ENCODE measurements around the gene PACRG. TPM values are rescaled to one million over a fixed set of nuclear protein-coding genes. Genes with fewer than 3 reads are reported as not detected.

Gene PACRG
- polyA plus RNA-seq, 1 donor from 2014 or later, result 16.6 TPM

DNA sequence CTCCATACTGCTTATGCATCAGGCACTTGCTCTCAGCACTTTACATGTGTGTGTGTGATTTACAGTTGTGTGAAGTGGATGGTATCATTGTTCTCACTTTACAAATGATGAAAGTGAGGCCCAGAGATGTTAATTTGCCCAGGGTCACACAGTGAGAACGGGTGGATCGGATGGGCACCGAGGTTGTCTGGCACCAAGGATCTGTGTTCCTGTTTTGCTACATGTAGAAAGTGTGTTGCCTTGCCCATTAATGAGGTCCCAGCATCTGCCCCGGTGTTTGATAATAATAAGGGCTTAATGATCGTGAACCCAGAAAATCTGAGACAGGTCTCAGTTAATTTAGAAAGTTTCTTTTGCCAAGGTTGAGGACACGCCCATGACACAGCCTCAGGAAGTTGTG lies 470.6 kb downstream of the PACRG start:
- no peaks in the 10 kb centered on the region for H3K36me3 ChIP-seq (ENCODE audit: insufficient read depth, low read length)
- H3K27me3 ChIP-seq (ENCODE audit: insufficient read depth, low read depth, low read length), result no peaks in the 10 kb centered on the region
- no peaks in the 10 kb centered on the region for H3F3A ChIP-seq (ENCODE audit: insufficient read depth, low read length, poor library complexity, severe bottlenecking)
- TF ChIP-seq EZH2 (IDR thresholded peaks at IDR 0.05; ENCODE audit: borderline replicate concordance, insufficient read depth, low read length, poor library complexity, severe bottlenecking) (no peak), MXI1 (conservative IDR thresholded peaks at IDR 0.05; ENCODE audit: poor library complexity, severe bottlenecking) (no peak), POLR2AphosphoS5 (IDR thresholded peaks at IDR 0.05) (no peak), RAD21 (conservative IDR thresholded peaks at IDR 0.05) (no peak), SMC3 (conservative IDR thresholded peaks at IDR 0.05; ENCODE audit: poor library complexity) (no peak), TAF1 (IDR thresholded peaks at IDR 0.05; ENCODE audit: low read depth) (no peak)
- TF ChIP-seq, protein P1, sequence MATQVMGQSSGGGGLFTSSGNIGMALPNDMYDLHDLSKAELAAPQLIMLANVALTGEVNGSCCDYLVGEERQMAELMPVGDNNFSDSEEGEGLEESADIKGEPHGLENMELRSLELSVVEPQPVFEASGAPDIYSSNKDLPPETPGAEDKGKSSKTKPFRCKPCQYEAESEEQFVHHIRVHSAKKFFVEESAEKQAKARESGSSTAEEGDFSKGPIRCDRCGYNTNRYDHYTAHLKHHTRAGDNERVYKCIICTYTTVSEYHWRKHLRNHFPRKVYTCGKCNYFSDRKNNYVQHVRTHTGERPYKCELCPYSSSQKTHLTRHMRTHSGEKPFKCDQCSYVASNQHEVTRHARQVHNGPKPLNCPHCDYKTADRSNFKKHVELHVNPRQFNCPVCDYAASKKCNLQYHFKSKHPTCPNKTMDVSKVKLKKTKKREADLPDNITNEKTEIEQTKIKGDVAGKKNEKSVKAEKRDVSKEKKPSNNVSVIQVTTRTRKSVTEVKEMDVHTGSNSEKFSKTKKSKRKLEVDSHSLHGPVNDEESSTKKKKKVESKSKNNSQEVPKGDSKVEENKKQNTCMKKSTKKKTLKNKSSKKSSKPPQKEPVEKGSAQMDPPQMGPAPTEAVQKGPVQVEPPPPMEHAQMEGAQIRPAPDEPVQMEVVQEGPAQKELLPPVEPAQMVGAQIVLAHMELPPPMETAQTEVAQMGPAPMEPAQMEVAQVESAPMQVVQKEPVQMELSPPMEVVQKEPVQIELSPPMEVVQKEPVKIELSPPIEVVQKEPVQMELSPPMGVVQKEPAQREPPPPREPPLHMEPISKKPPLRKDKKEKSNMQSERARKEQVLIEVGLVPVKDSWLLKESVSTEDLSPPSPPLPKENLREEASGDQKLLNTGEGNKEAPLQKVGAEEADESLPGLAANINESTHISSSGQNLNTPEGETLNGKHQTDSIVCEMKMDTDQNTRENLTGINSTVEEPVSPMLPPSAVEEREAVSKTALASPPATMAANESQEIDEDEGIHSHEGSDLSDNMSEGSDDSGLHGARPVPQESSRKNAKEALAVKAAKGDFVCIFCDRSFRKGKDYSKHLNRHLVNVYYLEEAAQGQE (IDR thresholded peaks at IDR 0.05; ENCODE audit: borderline replicate concordance), result no peak
- TF ChIP-seq, protein P2, sequence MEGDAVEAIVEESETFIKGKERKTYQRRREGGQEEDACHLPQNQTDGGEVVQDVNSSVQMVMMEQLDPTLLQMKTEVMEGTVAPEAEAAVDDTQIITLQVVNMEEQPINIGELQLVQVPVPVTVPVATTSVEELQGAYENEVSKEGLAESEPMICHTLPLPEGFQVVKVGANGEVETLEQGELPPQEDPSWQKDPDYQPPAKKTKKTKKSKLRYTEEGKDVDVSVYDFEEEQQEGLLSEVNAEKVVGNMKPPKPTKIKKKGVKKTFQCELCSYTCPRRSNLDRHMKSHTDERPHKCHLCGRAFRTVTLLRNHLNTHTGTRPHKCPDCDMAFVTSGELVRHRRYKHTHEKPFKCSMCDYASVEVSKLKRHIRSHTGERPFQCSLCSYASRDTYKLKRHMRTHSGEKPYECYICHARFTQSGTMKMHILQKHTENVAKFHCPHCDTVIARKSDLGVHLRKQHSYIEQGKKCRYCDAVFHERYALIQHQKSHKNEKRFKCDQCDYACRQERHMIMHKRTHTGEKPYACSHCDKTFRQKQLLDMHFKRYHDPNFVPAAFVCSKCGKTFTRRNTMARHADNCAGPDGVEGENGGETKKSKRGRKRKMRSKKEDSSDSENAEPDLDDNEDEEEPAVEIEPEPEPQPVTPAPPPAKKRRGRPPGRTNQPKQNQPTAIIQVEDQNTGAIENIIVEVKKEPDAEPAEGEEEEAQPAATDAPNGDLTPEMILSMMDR (IDR thresholded peaks at IDR 0.05; ENCODE audit: poor library complexity, severe bottlenecking), result no peak
- H2AFZ ChIP-seq (ENCODE audit: low read depth, low read length), result no peak overlapping the region
- no peaks in the 10 kb centered on the region for H3K79me2 ChIP-seq (replicated peaks; ENCODE audit: insufficient read depth, low read length)
- H3K9me2 ChIP-seq (ENCODE audit: insufficient read depth, low read length), result no peaks in the 10 kb centered on the region
- H3K9me3 ChIP-seq (ENCODE audit: low read length), result no peaks in the 10 kb centered on the region
- no peak overlapping the region for H3K9ac ChIP-seq (ENCODE audit: low read length)
- H3K4me2 ChIP-seq (ENCODE audit: low read length), result no peak overlapping the region
- no peaks in the 10 kb centered on the region for H4K20me1 ChIP-seq (ENCODE audit: insufficient read depth)
- no peak overlapping the region for H3K4me3 ChIP-seq (ENCODE audit: low read length)
- H3K27ac ChIP-seq (ENCODE audit: low read length), result no peak overlapping the region

DNA sequence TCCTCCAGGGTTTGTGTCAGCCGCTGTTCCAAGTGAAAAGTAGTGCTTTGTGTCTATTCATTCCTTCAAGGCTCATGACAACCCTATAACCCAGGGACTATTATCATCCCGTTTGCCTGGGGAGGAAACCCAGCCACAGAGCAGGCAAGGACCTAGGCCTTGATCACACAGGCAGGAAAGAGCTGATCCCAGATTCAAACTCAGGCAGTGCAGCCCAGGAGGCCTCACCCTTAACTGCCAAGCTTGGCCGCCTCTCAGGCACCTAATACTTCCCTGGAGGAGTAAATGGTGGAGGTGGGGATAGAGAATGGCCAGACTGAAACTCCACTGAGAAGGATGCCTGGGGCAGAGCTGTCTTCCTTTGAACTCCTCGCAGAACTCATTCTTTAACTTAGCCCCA lies 471.6 kb downstream of the PACRG start:
- Histone ChIP-seq H3F3A (ENCODE audit: insufficient read depth, low read length, poor library complexity, severe bottlenecking) (no peaks in the 10 kb centered on the region), H3K36me3 (ENCODE audit: insufficient read depth, low read length) (no peaks in the 10 kb centered on the region), H3K27me3 (ENCODE audit: insufficient read depth, low read depth, low read length) (no peaks in the 10 kb centered on the region), H2AFZ (ENCODE audit: low read depth, low read length) (no peak overlapping the region), H3K9me3 (ENCODE audit: low read length) (no peaks in the 10 kb centered on the region), H3K27ac (ENCODE audit: low read length) (no peak overlapping the region), H3K9ac (ENCODE audit: low read length) (no peak overlapping the region), H4K20me1 (ENCODE audit: insufficient read depth) (no peaks in the 10 kb centered on the region), H3K9me2 (ENCODE audit: insufficient read depth, low read length) (no peaks in the 10 kb centered on the region), H3K4me2 (ENCODE audit: low read length) (no peak overlapping the region), H3K79me2 (replicated peaks; ENCODE audit: insufficient read depth, low read length) (no peaks in the 10 kb centered on the region), H3K4me3 (ENCODE audit: low read length) (no peak overlapping the region)
- TF ChIP-seq RAD21 (conservative IDR thresholded peaks at IDR 0.05) (no peak), POLR2AphosphoS5 (IDR thresholded peaks at IDR 0.05) (no peak), EZH2 (IDR thresholded peaks at IDR 0.05; ENCODE audit: borderline replicate concordance, insufficient read depth, low read length, poor library complexity, severe bottlenecking) (no peak), MXI1 (conservative IDR thresholded peaks at IDR 0.05; ENCODE audit: poor library complexity, severe bottlenecking) (no peak), TAF1 (IDR thresholded peaks at IDR 0.05; ENCODE audit: low read depth) (no peak), SMC3 (conservative IDR thresholded peaks at IDR 0.05; ENCODE audit: poor library complexity) (no peak), EP300 (conservative IDR thresholded peaks at IDR 0.05; ENCODE audit: poor library complexity, severe bottlenecking) (no peak)
- TF ChIP-seq, protein P1 (IDR thresholded peaks at IDR 0.05; ENCODE audit: borderline replicate concordance), result no peak
- TF ChIP-seq, protein P2 (IDR thresholded peaks at IDR 0.05; ENCODE audit: poor library complexity, severe bottlenecking), result no peak

Data from neural cell (in vitro differentiated cells).